ENCODE data around the gene SLC6A1.

The SLC6A1 gene

GRCh38 chr3:10972072-10972782 is 20.3 kb upstream of the SLC6A1 start:
- no peak for DNase-seq

- no peak for DNase-seq
Measured at GRCh38 chr3:10973046-10973595, 19.4 kb upstream of the SLC6A1 start.

GRCh38 chr3:10974131-10974530 is 18.4 kb upstream of the SLC6A1 start:
- DNase-seq: no peak

- DNase-seq: no peak
Measured at GRCh38 chr3:10974746-10975375, 17.7 kb upstream of the SLC6A1 start.

GRCh38 chr3:10975695-10976234 is 16.8 kb upstream of the SLC6A1 start:
- no peak for DNase-seq

- no peak for DNase-seq
Measured at GRCh38 chr3:10976770-10977169, 15.8 kb upstream of the SLC6A1 start.

GRCh38 chr3:10977892-10978510 is 14.5 kb upstream of the SLC6A1 start:
- DNase-seq: no peak

- DNase-seq: no peak
Measured at GRCh38 chr3:10978956-10979355, 13.6 kb upstream of the SLC6A1 start.

- no peak for DNase-seq
Measured at GRCh38 chr3:10980312-10980711, 12.2 kb upstream of the SLC6A1 start.

GRCh38 chr3:10981031-10981430 is 11.5 kb upstream of the SLC6A1 start:
- DNase-seq: no peak

GRCh38 chr3:10981961-10982360 is 10.6 kb upstream of the SLC6A1 start:
- no peak for DNase-seq

GRCh38 chr3:10982782-10983181 is 9.8 kb upstream of the SLC6A1 start:
- DNase-seq: no peak

GRCh38 chr3:10983219-10983916 is 9.2 kb upstream of the SLC6A1 start:
- DNase-seq: peak; percentile 16 to 19

- no peak for DNase-seq
Measured at GRCh38 chr3:10984371-10984896, 8.1 kb upstream of the SLC6A1 start.

- no peak for DNase-seq
Measured at GRCh38 chr3:10985181-10985580, 7.4 kb upstream of the SLC6A1 start.

GRCh38 chr3:10986592-10986991 is 6.0 kb upstream of the SLC6A1 start:
- no peak for DNase-seq

GRCh38 chr3:10988001-10988665 is 4.4 kb upstream of the SLC6A1 start:
- DNase-seq: no peak

GRCh38 chr3:10988991-10989484 is 3.5 kb upstream of the SLC6A1 start:
- no peak for DNase-seq

- DNase-seq: no peak
Measured at GRCh38 chr3:10992943-10993728, 588 bp downstream of the SLC6A1 start.

GRCh38 chr3:10993729-10994065 is 1.1 kb downstream of the SLC6A1 start:
- DNase-seq: no peak

GRCh38 chr3:10994306-10994705 is 1.8 kb downstream of the SLC6A1 start:
- DNase-seq: no peak
